Measurements from ENCODE around the gene NIT2. TPM values are rescaled to one million over a fixed set of nuclear protein-coding genes. Genes with fewer than 3 reads are reported as not detected.

Gene NIT2
- total RNA-seq, 2 experiments from 2014 or later = 36.8 to 38.8 TPM

DNA sequence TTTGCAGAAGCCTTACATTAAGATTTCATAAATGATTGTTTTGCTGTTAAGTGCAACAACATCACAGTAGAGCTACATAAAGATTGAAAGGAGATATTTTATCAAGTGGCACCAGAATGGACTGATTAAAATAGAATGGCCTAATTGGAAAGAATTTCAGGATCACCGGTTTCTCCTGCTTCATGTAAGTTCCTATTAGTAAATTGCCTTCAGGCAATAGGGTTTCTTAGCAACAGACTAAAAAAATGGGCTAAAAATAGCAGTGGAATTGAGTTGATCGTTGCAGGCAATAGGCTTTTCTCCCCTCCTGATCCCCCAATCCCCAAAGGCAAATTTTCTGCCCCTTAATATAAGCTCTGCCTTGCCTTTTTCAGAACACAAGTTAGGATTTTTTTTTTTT lies 67.7 kb downstream of the NIT2 start:
- DNase-seq = no peak
- Mint-ChIP-seq H3K4me3 (peak overlapping the region; percentile 90), H3K36me3 (ENCODE audit: low read depth) (peaks cover 24% of the 10 kb centered on the region), H3K9me3 (peaks cover 10% of the 10 kb centered on the region), H3K4me1 (peaks cover 55% of the 10 kb centered on the region), H3K27ac (peak overlapping the region; percentile 97), H3K27me3 (no peaks in the 10 kb centered on the region)
- CTCF ChIA-PET = interaction anchor here (2.5 kb wide), 1 partner anchor 85 kb away, joined by 15 read pairs; no protein-coding TSS in a partner anchor
- POLR2A ChIA-PET = interaction anchor here (0.8 to 4.5 kb wide), 28 partner anchors 8 to 1879 kb away, joined by 3 to 44 read pairs (median 5); partner anchors contain the start of genes CLDND1, CMSS1, NIT2 and TBC1D23

DNA sequence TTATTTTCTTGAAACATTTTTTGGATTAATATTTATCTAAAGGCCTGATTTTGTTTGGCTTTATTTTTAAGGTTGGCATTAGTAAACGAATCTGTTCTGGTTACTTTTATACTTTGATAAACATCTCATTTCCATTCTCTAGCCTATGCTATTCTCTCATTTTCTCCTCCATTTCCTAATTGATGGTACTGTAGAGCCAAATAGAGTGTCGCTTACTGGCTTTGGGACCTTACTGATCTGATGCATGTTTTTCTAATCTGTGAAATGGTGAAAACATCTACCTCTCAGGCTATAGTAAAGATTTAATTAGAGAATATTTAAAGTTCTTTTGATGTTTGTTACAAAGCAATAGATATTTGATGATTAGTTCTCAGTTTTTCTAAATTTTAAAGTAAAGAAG lies 68.3 kb downstream of the NIT2 start:
- Mint-ChIP-seq H3K27ac (peak overlapping the region; percentile 16), H3K4me1 (peaks cover 51% of the 10 kb centered on the region), H3K27me3 (no peaks in the 10 kb centered on the region), H3K36me3 (ENCODE audit: low read depth) (peaks cover 26% of the 10 kb centered on the region), H3K9me3 (peaks cover 16% of the 10 kb centered on the region), H3K4me3 (peak overlapping the region; percentile 90)
- POLR2A ChIA-PET = interaction anchor here (1.7 to 4.5 kb wide), 5 partner anchors 63 to 307 kb away, joined by 6 to 44 read pairs (median 13); partner anchors contain the start of genes NIT2 and TFG
- CTCF ChIA-PET = no interaction called here
- DNase-seq = no peak

DNA sequence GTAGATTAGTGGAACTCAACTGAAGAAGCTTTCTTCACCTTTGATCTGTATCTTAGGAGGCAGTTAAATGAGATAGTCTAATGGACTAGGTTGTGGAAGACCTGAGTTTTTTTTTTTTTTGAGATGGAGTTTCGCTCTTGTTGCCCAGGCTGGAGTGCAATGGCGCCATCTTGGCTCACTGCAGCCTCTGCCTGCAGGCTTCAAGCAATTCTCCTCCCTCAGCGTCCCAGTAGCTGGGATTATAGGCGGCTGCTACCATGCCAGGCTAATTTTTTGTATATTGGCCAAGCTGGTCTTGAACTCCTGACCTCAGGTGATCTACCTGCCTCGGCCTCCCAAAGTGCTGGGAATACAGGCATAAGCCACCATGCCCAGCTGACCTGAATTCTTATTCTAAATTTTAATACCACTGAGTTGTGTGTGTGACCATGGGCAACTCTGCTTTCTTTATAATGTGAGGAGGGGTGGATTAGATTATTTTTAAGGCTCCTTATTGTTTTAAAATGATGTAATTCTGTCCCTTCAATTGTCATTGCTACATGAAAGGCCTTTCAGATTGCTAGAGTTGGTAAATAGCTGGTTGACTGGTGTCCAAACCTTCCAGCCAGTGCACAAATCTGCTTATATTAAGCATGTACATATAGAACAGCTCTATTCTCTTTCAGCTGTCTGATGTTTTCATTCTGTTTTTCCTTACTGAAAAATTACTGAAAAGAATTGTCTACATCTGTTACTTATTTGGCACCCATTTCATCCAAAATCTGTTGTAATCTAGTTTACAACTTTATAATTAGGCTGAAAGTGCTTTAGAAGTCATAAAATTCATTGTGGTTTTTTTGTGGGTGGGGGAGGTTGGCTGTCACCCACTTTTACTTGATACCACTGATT lies 69.0 kb downstream of the NIT2 start:
- H3K36me3 Mint-ChIP-seq (ENCODE audit: low read depth) = peaks cover 30% of the 10 kb centered on the region
- CTCF ChIA-PET = interaction anchor here (0.7 kb wide), 1 partner anchor 22 kb away, joined by 3 read pairs; no protein-coding TSS in a partner anchor
- POLR2A ChIA-PET = interaction anchor here (1.1 to 4.5 kb wide), 3 partner anchors 68 to 405 kb away, joined by 3 to 44 read pairs (median 15); partner anchors contain the start of genes NIT2 and TFG

DNA sequence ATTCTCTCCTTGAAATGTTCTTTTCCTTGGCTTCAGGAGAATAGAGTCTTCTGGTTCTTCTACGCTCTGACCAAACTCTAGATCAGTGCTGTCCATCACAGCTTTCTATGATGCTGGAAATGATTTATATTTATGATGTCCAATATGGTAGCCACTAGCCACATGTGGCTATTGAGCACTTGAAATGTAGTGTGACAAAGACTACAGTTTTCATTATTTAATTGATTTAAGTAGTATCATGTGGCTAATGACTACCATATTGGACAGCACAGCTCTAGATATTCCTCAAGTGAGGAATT lies 69.6 kb downstream of the NIT2 start:
- Mint-ChIP-seq H3K27me3 (no peaks in the 10 kb centered on the region), H3K27ac (no peak overlapping the region), H3K4me3 (no peak overlapping the region), H3K4me1 (peaks cover 40% of the 10 kb centered on the region), H3K9me3 (peaks cover 24% of the 10 kb centered on the region), H3K36me3 (ENCODE audit: low read depth) (peaks cover 31% of the 10 kb centered on the region)
- CTCF ChIA-PET = interaction anchor here (1.1 kb wide), 1 partner anchor 87 kb away, joined by 3 read pairs; no protein-coding TSS in a partner anchor
- no peak for DNase-seq
- POLR2A ChIA-PET = interaction anchor here (1.1 kb wide), 1 partner anchor 404 kb away, joined by 3 read pairs; no protein-coding TSS in a partner anchor

More for the DNA sequence above, 69.0 kb downstream of the NIT2 start:
- Mint-ChIP-seq H3K27ac (no peak overlapping the region), H3K27me3 (no peaks in the 10 kb centered on the region), H3K4me3 (peak overlapping the region; percentile 90), H3K4me1 (peaks cover 46% of the 10 kb centered on the region), H3K9me3 (peaks cover 21% of the 10 kb centered on the region)
- peak; percentile 21 for DNase-seq

DNA sequence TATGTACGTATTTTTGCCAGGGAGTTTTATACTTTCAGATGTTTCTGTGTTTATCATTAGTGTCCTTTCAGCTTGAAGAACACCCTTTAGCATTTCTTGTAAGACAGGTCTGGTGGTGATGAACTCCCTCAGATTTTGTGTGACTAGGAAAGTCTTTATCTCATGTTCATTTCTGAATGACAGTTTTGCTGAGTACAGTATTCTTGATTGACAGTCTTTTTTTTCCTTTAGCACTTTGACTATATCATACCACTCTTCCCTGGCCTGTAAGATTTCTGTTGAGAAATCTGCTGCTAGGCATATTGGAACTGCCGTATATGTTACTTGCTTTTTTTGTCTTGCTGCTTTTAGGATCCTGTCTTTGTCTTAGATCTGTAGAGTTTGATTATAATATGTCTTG lies 72.6 kb downstream of the NIT2 start:
- no peak overlapping the region for H3K4me3 Mint-ChIP-seq
- peaks cover 24% of the 10 kb centered on the region for H3K4me1 Mint-ChIP-seq
- peaks cover 27% of the 10 kb centered on the region for H3K9me3 Mint-ChIP-seq
- no peak for DNase-seq
- ChIA-PET POLR2A (no interaction called here), CTCF (no interaction called here)
- H3K27ac Mint-ChIP-seq = no peak overlapping the region
- H3K27me3 Mint-ChIP-seq = no peaks in the 10 kb centered on the region
- peaks cover 36% of the 10 kb centered on the region for H3K36me3 Mint-ChIP-seq (ENCODE audit: low read depth)

DNA sequence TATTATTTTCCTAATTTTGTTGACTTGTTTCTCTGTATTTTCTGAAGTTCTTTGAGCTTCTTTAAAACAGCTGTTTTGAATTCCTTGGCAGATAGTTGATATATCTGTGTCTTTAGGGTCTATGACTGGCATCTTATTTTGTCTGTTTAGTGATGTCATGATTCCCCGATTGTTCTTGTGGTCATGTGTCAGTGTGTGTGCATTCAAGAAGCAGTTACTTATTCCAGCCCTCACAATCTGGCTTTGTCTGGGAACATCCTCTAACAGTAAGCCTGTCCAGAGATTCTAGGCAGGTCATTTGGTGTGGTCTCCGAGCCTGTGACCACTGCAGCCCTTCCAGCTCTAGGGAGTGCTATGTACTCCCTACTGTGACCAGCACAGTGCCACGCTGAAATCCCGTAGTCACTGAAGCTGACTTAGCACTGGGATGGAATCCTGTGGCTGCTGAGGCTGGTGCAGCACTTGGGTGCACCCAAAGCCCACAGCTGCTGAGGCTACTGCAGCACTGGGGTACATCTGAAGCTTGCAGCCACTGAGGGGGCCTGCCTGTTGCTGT lies 73.5 kb downstream of the NIT2 start:
- H3K4me3 Mint-ChIP-seq = no peak overlapping the region

More for the DNA sequence above, 73.5 kb downstream of the NIT2 start:
- H3K27ac Mint-ChIP-seq = no peak overlapping the region
- no peaks in the 10 kb centered on the region for H3K27me3 Mint-ChIP-seq
- POLR2A ChIA-PET = no interaction called here
- H3K36me3 Mint-ChIP-seq (ENCODE audit: low read depth) = peaks cover 37% of the 10 kb centered on the region
- DNase-seq = no peak
- peaks cover 16% of the 10 kb centered on the region for H3K4me1 Mint-ChIP-seq
- peaks cover 27% of the 10 kb centered on the region for H3K9me3 Mint-ChIP-seq
- CTCF ChIA-PET = no interaction called here

Other genes starting within 250 kb of the NIT2 start
- gene FILIP1L, start 220.3 kb upstream of the NIT2 start, total RNA-seq = 1 to 10 TPM; 1.9 to 2.0 TPM
- 10 to 100 TPM; 26.5 to 29.3 TPM for gene TBC1D23, start 73.8 kb upstream of the NIT2 start, total RNA-seq
- gene TOMM70, start 66.3 kb downstream of the NIT2 start, total RNA-seq = 10 to 100 TPM; 37.4 to 38.8 TPM
- 1 to 10 TPM; 1.9 to 2.4 TPM for gene LNP1, start 66.8 kb downstream of the NIT2 start, total RNA-seq
- gene TMEM45A, start 157.9 kb downstream of the NIT2 start, total RNA-seq = 1 to 10 TPM; 1.1 to 1.3 TPM